Hindlimb muscle (tissue), 1 donor: Measurements from ENCODE around the gene GRID1. TPM values are rescaled to one million over a fixed set of nuclear protein-coding genes. Genes with fewer than 3 reads are reported as not detected.

Experiments
- DNase-seq: peaks from one replicate; pipeline ENCODE4 v3.0.0-alpha.2; 2013
- polyA plus RNA-seq: library from polyadenylated mRNA; unstranded; fragments of 120-200 nt; gene quantifications from one replicate; pipeline ENCODE4 v1.2.1, GENCODE V29; 2013; ENCODE audit not compliant: insufficient read length

The GRID1 gene
- polyA plus RNA-seq, 1 donor, result 3.0 TPM

DNA sequence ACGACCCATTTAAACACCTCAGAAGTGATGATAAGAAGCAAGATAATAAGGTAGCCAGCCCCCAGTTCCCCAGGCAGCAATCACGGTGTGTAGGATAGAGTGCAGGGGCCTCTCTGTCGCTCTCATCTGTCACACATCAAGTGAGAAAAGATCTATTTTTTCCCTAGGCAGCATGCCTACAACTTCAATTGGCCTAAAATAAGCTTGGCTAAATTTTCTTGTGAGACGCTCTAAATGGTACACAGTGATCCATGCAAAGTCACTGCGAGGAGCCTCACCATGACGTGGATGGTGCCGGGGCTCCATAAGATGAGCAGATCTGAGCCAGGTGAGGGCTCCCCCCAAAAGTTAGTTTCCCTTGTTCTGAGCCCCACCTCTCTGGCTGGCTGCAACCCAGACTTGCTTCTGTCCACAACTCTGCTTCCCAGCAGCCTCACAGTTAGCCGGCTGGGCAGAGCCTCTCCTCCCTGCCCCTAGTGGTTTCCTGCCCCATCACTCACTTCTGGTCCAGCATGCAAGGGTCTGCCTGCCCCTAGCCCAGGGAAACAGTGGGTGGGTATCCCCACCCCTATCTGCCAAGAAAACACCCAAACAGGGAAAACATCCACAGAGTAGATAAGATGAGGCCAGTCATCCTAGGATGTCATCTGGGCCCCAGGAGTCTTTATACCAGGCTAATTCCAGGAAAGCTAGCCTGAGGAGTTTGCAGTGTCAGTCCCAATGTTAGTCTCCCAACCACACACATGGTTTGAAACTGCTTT, 342.1 kb downstream of the GRID1 start:
- DNase-seq, result no peak

DNA sequence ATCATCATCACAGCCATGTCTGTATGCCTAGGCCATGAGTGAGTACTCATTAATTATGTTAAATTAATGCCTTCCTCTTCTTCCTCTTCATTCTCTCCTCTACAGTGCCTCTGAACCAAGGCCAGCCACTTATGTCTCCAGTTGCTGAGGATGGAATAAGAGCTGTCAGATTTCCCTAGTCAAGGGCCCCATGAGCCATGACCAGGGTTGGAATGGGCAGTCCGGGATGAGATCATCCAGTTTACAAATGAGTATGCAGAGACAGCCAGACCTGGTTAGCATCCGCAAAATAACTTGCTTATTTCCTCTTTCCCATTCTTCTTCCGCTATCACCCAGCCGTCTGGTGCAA, 342.7 kb downstream of the GRID1 start:
- no peak for DNase-seq

DNA sequence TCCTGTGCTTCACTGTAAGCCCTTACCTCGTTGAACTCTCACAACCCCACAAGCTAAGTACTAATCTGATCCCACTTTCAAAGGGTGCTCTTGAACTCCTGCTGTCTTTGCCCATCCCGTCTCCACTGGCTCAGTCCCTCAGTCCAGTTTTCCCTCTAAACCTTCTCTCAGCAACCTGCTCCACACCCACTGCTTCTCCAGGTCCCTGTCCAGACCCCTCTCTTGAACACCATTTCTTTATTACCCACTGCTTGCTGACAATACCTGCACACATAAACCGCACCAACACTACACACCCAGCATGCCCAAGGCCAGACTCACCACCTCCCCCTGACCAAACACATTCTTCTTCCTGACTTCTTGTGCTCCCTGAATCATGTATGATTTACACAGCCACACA, 343.3 kb downstream of the GRID1 start:
- DNase-seq, result no peak

DNA sequence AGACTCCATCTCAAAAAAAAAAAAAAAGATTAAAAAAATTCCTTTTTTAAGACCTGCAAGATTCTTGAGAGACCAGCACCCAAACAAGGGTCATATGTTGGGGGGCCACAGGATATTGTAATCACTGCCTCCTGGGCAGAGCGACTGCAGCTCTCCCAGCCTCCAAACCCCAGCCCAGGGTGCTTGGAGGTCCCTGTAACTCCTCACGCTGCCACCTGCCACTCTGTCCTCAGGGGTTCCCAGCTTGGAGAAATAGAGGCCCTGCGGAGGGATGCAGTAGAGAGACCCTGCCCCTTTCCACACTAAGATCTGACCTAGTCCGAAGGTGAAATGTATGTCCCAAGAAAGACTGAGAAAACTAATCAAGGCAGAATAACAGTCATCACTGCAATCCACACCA, 343.7 kb downstream of the GRID1 start:
- no peak for DNase-seq

GRCh38 chr10:86020134-86020533, 346.5 kb downstream of the GRID1 start:
- DNase-seq, result no peak

DNA sequence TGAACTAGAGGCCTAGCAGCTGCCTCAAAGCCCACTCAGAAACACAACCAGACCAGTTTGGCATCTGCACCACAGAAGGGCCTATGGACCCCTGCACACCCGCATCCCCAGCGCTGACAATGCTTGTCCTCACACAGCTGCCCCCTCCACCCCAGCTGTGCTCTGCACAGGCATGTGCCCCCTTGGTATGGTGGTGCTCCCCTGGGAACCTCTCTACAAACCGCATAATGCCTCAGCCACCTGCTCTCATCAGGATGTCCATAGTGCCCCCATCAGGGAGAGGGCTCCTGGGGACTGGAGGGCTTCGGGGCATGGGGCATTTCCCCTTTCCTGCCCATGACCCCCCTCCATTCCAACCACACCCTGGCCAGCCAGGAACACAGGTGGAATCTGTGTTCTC, 347.5 kb downstream of the GRID1 start:
- DNase-seq, result no peak

GRCh38 chr10:86018735-86019058, 347.9 kb downstream of the GRID1 start:
- DNase-seq, result no peak

- DNase-seq, result no peak
These were observed 348.5 kb downstream of the GRID1 start for GRCh38 chr10:86017841-86018734.

- no peak for DNase-seq
These were observed 353.0 kb downstream of the GRID1 start for GRCh38 chr10:86013568-86013967.

GRCh38 chr10:86007171-86007570, 359.4 kb downstream of the GRID1 start:
- DNase-seq, result no peak

DNA sequence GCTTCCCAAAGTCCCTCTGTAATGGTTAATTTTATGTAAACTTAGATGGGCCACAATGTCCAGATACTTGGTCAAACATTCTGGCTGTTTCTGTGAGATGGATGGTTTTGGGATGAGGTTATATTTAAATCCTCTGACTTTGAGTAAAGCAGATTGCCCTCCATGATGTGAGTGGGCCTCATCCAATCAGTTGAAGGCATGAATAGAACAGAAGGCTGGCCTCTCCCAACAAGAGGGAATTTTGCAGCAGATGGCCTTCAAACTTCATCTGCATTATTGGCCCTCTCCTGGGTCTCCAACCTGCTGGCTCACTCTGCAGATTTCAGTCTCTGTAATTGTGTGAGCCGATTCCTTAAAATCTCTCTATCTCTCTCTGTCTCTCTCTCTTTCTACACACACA, 362.3 kb downstream of the GRID1 start:
- no peak for DNase-seq

DNA sequence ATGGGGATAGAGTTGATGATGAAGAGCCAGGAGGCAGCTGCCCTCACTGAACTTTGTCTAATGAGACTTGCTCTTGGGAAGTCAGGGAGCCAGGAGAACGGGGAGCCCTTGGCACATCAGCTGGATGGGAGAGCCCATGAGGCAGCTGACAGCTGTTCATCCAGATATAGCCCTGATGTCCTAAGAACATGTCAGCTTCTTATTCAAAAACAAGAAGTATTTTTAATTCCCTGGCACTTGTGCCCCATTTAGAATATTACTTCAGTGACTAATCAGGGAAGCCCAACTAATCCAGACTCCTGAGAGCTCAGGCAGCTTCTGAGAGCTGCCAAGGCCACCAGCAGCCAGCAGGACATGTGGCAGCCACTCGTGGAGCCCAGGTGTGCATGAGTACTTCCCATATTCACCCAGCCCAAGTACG, 363.4 kb downstream of the GRID1 start:
- no peak for DNase-seq

DNA sequence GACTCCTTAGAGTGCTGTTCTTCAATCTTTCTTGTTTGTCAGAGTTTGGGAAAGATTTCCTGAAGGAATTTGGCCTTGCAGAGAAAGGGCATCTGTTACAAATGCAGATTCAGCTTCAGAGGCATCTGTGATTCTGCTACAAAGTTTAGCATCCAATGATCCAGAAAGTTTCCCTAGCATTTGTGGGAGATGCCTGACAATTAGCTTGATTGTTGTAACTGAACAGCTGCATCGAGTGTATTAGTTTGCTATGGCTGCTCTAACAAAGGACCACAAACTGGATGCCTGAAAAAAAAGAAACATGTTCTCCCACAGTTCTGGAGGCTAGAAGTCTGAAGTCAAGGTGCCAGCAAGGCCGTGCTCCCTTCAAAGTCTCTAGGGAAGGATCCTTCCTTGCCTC, 365.1 kb downstream of the GRID1 start:
- DNase-seq, result no peak

- no peak for DNase-seq
These were observed 369.1 kb downstream of the GRID1 start for GRCh38 chr10:85997544-85997943.

GRCh38 chr10:85995791-85996190, 370.8 kb downstream of the GRID1 start:
- DNase-seq, result no peak

DNA sequence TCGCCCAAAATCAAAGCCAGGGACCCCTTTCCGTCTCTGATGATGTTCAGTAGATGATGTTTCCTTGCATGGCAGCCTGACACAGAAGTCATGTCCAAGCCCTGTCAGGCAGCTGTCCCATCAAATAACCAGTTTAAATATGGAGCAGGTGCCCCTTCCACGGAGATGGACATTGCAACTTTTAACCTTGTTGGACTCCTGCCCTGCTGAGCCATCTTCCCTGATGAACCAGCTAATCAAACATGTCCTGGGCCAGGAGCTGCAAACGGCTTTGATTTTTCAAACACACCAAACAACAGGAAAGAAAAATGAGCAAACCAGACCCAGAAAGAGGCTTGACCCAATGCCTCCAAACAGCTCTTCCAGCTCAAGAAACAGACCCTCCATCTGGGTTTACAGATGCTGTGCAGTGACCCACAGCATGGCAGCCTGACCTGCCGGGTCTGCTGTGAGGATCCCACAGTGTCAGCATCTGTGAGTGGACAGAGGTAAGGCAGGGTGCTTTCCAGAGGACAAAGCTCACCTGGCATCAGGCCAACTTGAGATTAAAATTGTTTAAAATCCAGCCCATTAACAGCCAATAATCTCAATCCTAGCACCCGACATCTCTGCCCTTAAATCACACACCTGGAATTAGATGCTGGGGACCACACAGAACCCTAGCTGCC, 372.6 kb downstream of the GRID1 start:
- DNase-seq, result no peak

DNA sequence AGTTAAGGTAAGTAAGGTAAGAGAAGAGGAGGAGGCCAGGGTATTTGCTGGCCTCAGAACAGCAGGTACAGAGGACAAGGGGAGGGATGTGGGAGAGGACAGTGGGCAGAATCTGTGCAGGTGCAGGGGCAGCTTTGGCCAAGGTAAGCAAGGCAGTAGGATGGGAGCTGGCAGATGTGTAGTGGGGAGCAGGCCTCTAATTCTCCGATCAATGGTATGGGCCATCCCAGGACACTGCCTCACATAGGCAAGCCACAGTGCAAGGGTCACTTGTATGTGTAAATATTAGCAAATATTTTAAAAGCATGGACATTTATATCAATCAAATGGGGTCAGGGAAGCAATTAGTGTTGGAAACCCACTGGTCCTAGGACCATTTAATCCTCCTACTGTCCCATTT, 373.5 kb downstream of the GRID1 start:
- no peak for DNase-seq

GRCh38 chr10:85992324-85992723, 374.3 kb downstream of the GRID1 start:
- DNase-seq, result no peak

- no peak for DNase-seq
These were observed 379.8 kb downstream of the GRID1 start for GRCh38 chr10:85986777-85987176.

DNA sequence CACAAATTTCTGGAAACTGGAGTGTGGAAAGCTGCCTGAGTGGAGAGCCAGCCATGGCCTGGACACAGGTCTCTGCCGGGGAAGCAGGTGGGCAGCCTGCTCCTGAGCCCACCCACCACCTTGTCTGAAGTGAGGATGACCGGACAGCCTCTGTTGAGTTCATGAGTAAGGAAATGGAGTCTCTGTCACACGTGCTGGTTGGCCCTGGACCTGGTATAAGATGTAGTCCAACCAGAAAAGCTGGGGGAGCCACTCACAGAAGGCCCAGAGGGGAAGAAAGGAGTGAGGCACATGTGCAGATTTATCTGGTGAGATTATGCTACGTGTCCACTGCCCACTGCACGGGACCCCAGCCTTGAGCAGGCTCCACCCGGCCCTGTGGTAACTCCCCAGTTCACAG, 383.5 kb downstream of the GRID1 start:
- no peak for DNase-seq

GRCh38 chr10:85979598-85979997, 387.0 kb downstream of the GRID1 start:
- DNase-seq, result no peak

- DNase-seq, result no peak
These were observed 387.8 kb downstream of the GRID1 start for GRCh38 chr10:85978566-85979358.

GRCh38 chr10:85977642-85978041, 389.0 kb downstream of the GRID1 start:
- DNase-seq, result no peak
